Right lobe of liver (tissue), 4 donors: ENCODE data around the gene OPALIN.

Source experiments
- CTCF ChIP-seq, 4 donors: fragments of 200-600 bp in 3 of 4; fragments of 450-650 bp in 1 of 4; IDR thresholded peaks; one replicate each; pipeline versions ENCODE4 v1.5.1 to v1.8.0; 2016 to 2022; ENCODE audit warnings: antibody characterized with exemption in 4 of 4, mild to moderate bottlenecking in 2 of 4
- POLR2A ChIP-seq: fragments of 450-650 bp; IDR thresholded peaks from one replicate; pipeline ENCODE4 v1.6.1; 2017; ENCODE audit warnings: antibody characterized with exemption, mild to moderate bottlenecking
- donor health status: DM: no; HTN: no; CAD: no.
- donor health status: DM: no; HTN: no; CAD: no.
- donor health status: DM: no; HTN: yes; CAD: no.

GRCh38 chr10:96334616-96335526 lies 23.9 kb downstream of the OPALIN start:
- TF ChIP-seq POLR2A (no peak), CTCF (IDR thresholded peaks at IDR 0.05) (peak; percentile 45 to 86 (median 82))
